PFSK-1 (cell line): Measurements from ENCODE around the gene SUN2.

ENCODE experiments used
- POLR2AphosphoS5 ChIP-seq: IDR thresholded peaks from 2 replicates; pipeline ENCODE4 v1.6.1; 2012; ENCODE audit warnings: low read depth, mild to moderate bottlenecking, control low read depth, low read length, moderate library complexity
- SIN3A ChIP-seq: IDR thresholded peaks from 2 replicates; pipeline ENCODE4 v1.6.1; 2012; ENCODE audit warnings: mild to moderate bottlenecking, low read length, moderate library complexity, borderline replicate concordance; ENCODE audit not compliant: insufficient read depth
- TF ChIP-seq, protein P1 (sequence below), 2 experiments: IDR thresholded peaks; 2 replicates each; pipeline versions ENCODE4 v1.6.1 to v1.8.0; 2011 to 2012; ENCODE audit warnings: low read depth in 2 of 2, low read length in 2 of 2, control low read depth in 1 of 2, inconsistent platforms in 1 of 2, mild to moderate bottlenecking in 1 of 2, moderate library complexity in 1 of 2; ENCODE audit not compliant: insufficient read depth in 1 of 2

GRCh38 chr22:38699143-38699542 is 56.7 kb downstream of the SUN2 start:
- TF ChIP-seq POLR2AphosphoS5 (no peak), SIN3A (no peak)
- TF ChIP-seq, protein P1, sequence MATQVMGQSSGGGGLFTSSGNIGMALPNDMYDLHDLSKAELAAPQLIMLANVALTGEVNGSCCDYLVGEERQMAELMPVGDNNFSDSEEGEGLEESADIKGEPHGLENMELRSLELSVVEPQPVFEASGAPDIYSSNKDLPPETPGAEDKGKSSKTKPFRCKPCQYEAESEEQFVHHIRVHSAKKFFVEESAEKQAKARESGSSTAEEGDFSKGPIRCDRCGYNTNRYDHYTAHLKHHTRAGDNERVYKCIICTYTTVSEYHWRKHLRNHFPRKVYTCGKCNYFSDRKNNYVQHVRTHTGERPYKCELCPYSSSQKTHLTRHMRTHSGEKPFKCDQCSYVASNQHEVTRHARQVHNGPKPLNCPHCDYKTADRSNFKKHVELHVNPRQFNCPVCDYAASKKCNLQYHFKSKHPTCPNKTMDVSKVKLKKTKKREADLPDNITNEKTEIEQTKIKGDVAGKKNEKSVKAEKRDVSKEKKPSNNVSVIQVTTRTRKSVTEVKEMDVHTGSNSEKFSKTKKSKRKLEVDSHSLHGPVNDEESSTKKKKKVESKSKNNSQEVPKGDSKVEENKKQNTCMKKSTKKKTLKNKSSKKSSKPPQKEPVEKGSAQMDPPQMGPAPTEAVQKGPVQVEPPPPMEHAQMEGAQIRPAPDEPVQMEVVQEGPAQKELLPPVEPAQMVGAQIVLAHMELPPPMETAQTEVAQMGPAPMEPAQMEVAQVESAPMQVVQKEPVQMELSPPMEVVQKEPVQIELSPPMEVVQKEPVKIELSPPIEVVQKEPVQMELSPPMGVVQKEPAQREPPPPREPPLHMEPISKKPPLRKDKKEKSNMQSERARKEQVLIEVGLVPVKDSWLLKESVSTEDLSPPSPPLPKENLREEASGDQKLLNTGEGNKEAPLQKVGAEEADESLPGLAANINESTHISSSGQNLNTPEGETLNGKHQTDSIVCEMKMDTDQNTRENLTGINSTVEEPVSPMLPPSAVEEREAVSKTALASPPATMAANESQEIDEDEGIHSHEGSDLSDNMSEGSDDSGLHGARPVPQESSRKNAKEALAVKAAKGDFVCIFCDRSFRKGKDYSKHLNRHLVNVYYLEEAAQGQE (IDR thresholded peaks at IDR 0.05; ENCODE audit: insufficient read depth in 1 of 2, low read depth in 2 of 2, low read length in 2 of 2) = no peak
